ENCODE data around the gene NINL.

DNA sequence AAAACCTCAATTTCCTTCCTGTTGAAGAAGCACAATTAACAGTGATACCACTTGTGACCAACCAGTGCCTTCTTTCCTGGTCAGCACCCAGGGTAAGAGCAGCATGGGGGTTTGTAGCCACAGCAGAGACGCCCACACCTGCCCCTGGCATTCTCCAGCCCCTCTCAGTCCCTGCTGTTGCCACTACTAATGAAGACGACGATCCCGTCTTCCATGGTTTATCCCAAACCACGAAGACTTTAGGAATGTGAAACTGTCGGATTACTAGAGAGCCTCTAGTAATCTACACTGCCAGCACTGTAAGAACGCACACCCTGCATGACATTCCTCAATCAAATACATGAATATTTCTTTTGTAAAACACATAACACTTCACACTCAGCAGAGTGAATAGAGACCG lies 117.9 kb downstream of the NINL start:
- TF ChIP-seq, protein P1, sequence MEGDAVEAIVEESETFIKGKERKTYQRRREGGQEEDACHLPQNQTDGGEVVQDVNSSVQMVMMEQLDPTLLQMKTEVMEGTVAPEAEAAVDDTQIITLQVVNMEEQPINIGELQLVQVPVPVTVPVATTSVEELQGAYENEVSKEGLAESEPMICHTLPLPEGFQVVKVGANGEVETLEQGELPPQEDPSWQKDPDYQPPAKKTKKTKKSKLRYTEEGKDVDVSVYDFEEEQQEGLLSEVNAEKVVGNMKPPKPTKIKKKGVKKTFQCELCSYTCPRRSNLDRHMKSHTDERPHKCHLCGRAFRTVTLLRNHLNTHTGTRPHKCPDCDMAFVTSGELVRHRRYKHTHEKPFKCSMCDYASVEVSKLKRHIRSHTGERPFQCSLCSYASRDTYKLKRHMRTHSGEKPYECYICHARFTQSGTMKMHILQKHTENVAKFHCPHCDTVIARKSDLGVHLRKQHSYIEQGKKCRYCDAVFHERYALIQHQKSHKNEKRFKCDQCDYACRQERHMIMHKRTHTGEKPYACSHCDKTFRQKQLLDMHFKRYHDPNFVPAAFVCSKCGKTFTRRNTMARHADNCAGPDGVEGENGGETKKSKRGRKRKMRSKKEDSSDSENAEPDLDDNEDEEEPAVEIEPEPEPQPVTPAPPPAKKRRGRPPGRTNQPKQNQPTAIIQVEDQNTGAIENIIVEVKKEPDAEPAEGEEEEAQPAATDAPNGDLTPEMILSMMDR (IDR thresholded peaks at IDR 0.05) = no peak
- TF ChIP-seq EP300 (IDR thresholded peaks at IDR 0.05) (no peak), POLR2A (IDR thresholded peaks at IDR 0.05; ENCODE audit: low read depth) (no peak), POLR2AphosphoS5 (IDR thresholded peaks at IDR 0.05) (no peak)

Data from esophagus muscularis mucosa (tissue), 4 donors.